Measurements from ENCODE around the gene CACNA1H.
A peak's percentile ranks its signal among the peaks of the same experiment; 100 is the strongest.

Gene CACNA1H

DNA sequence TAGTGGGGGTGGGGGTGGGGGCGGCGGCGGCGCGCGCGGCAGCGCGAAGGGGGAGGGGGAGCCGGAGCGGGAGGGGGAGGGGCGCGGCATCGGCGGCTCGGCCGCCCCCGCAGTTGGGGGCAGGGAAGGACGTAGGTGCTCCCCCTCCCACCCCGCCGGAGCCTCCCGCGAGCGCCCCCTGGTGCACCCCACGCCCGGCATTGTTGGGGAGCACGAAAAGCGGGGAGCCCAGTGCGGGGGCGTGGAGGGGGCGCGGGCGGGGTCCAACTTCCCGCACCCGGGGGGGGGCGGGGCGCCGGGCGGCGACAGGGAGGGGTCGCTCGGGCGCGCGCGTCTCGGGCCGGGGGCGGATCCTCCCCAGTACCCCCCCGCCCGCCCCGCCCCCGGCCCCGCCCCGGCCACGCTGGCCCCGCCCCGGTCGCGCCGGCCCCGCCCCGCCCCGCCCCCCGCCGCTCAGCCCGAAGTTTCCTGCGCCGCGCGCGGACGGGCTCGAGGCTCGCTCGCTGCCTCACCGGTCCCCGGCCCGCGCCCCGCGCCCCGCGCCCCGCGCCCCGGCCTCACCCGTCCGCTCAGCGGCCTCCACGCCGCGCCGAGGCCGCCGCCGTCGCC, at the start of gene CACNA1H:
TSS of gene CACNA1H (plus strand) at position 456 of the 609 bp plus-strand sequence. CDS start 632 bp downstream, outside the sequence.
- DNase-seq: peak; percentile 64 to 69

DNA sequence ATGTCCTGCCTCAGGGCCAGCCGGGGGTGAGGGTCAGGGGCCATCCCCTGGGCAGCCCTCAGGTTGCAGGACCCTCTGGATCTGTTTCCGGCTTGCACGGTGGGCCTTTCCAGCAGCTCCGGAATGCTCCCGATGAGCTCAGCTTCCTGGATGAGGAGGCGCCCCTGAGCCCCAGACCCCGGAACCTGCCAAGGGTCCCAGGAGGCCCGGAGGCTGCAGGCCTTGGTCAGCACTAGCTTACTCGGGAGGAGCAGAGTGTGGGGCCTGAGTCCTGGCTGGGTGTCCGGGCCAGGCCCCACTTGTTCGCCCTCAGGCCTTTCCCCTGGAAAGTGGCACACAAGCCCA, 49.3 kb upstream of the CACNA1H start:
- no peak for DNase-seq

GRCh38 chr16:1105888-1106620, 46.9 kb upstream of the CACNA1H start:
- DNase-seq: peak; percentile 27 to 31

- DNase-seq: no peak
These were observed 46.2 kb upstream of the CACNA1H start for GRCh38 chr16:1106659-1107058.

GRCh38 chr16:1107141-1107540, 45.8 kb upstream of the CACNA1H start:
- DNase-seq: no peak

DNA sequence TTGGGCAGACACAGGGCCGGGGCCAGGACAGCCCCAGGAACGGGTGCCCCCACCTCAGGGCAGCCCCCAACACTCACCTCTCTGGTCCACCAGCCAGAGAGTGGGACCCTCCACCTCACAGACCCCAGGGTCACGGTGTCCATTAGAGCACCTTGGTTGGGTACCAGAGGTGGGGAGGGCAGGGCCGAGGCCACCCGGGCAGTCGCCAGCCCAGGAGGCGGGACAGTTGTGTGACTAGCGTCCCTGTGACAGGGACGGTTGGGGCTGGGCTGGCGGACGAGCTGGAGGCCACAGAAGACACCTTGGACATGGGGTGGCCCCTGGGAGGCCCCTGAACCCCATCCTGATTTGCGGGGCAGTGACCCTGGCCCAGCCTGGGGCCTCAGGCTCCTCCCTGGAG, 45.2 kb upstream of the CACNA1H start:
- no peak for DNase-seq

GRCh38 chr16:1108299-1109252, 44.3 kb upstream of the CACNA1H start:
- no peak for DNase-seq

GRCh38 chr16:1109648-1110047, 43.3 kb upstream of the CACNA1H start:
- no peak for DNase-seq

- no peak for DNase-seq
These were observed 40.3 kb upstream of the CACNA1H start for GRCh38 chr16:1112506-1113184.

- DNase-seq: no peak
These were observed 39.4 kb upstream of the CACNA1H start for GRCh38 chr16:1113489-1113888.

GRCh38 chr16:1113889-1114526, 38.9 kb upstream of the CACNA1H start:
- no peak for DNase-seq

DNA sequence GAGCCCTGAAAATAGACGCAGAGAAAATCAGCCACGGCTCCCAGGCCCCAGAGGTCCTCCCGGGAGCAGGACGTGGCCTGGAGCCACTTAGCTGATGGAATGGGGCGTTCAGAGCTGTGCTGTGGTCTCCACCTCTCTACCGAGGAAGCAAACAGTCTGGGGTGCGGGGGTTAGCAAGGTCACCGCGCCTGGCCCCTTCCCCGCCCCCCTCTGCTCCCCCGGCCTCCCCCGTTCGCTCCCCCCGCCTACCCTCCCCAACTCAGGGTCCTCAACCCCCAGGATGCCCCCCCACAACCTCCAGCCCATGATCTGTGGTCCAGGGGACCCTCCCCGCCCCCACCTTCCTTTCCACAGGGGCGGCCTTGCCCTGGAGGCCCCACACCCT, 36.2 kb upstream of the CACNA1H start:
- no peak for DNase-seq

DNA sequence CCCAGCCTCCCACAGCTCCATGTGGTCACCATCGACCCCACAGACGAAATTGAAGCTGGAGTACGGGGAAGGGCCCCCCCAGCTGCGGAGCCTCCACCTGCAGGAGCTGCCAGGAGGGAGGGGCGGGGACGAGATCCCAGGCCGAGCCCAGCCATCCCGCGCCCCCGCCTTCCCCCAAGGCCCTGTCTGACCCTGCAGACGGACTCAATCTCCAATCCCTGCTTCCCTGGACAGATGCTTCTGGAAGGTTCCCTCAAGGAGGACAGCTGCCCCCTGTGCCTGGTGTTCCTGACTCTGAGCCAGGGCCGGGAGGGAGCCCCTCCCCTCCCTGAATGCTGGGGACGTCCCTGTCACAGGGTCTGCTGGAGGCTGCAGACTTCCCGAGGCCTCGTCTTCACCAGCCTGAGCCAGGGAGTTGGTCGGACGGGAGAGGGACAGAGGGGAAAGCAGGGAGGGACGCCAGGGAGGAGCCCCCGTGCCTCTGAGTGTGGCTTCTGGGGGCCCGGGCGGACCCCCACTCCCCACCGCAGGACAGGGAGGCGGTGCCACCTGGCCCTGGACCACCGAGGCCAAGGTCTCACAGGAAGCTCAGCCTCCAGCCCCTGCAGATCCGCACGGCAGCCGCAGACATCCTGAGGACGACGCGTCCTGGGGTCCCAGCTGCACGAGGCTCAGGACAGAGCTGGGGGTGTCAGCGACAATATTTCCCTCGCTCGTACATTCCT, 35.6 kb upstream of the CACNA1H start:
- no peak for DNase-seq

DNA sequence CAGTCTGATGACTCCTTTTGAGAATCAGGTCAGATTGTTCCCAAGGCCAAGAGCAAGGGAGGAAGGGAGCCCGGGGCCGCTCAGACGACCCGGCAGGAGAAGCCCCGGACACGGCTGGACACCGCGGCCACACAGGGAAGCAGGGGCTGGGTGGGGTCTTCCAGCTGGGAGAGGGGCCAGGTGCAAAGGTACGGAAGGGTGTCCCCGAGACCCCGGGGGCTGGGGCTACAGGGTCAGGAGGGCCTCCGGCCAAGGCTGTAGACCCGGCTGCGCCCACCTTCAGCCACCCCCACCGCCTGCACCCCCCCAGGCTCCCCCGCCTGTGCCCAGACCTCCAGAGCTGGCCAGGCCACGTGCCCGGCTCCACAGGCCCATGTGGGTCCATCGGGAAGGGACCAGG, 35.0 kb upstream of the CACNA1H start:
- no peak for DNase-seq

GRCh38 chr16:1119129-1119528, 33.8 kb upstream of the CACNA1H start:
- no peak for DNase-seq

DNA sequence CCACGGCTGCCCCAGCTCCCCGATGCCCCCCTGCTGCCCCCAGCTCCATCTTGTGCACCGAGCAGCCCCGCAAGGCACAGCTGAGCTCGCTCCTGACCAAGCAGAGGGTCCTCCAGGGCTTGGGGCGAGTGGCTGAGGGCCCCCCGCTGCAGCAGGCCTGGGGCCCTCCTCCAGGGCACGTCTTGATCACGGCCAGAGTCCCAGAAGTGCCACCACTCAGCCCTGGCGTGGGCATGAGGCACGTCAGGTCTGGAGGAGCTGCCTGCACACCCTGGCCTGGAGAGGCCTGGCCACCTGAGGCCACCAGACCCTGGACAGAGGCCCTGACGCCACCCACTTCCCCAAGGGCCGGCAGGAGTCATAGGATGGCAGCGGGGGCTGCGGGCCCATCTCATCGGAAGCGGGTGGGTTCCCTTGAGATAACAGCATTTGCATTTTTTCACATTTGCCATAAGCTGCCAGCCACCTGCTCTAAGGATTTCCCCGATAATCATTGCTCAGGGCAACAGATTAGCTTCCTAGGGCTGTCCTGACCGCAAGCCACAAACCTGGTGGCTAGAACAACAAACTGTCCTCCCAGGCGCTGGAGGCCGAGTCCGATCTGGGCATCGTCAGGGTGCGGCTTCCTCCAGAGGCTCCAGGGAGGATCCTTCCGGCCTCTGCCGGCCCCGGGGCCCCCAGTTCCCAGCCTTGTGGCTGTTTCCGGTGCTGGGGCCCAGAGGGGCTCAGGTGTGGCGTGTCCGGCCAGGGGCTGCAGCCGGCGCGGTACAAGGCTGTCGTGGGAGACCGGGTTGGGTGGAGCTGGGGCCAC, 32.9 kb upstream of the CACNA1H start:
- no peak for DNase-seq

- no peak for DNase-seq
These were observed 32.3 kb upstream of the CACNA1H start for GRCh38 chr16:1120577-1120941.

DNA sequence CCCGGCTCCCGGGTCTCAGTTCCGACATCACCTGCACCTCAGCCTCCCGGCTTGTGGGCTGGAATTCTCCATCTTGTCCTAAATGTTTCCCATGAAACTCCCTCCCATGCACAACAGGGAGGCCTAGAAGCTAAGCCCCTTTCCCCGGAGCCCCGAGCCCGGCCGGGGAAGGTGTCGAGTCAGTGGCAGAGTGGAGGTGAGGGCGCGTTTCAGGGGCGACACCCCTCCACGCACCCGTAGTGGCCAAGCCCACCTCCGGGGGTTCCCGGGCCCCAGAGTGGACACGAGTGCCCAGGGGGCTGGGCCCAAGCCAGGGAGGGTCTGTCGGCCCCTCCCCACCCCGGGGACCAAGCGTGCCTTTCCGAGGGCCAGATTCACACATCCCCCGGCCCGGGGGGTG, 31.9 kb upstream of the CACNA1H start:
- DNase-seq: no peak

GRCh38 chr16:1121601-1122397, 31.1 kb upstream of the CACNA1H start:
- DNase-seq: no peak

GRCh38 chr16:1122398-1122765, 30.5 kb upstream of the CACNA1H start:
- no peak for DNase-seq
